B cell (primary cell): ENCODE measurements around the gene DDA1. TPM values are rescaled to one million over a fixed set of nuclear protein-coding genes. Genes with fewer than 3 reads are reported as not detected.

ENCODE experiments used
- ATAC-seq: fragments of 200-7000 bp; cut with Tn5 transposase; one replicate; pipeline ENCODE4 v1.10.0; 2021; ENCODE audit warnings: low read depth, mild to moderate bottlenecking, moderate number of reproducible peaks, moderate library complexity
- CTCF ChIA-PET: fragments of 350-600 bp; sonication (Branson Sonifier 250); formaldehyde crosslinking; loops from one replicate; lab custom pipeline; 2021; ENCODE audit warnings: antibody characterized with exemption, inconsistent platforms; lab: Charles Lee
- POLR2A ChIA-PET: fragments of 350-600 bp; sonication (Branson Sonifier 250); formaldehyde crosslinking; loops from one replicate; lab custom pipeline; 2021; ENCODE audit warnings: antibody characterized with exemption; lab: Charles Lee
- DNase-seq: peaks from one replicate; pipeline ENCODE4 v3.0.0; 2013
- H2AFZ ChIP-seq: 2 replicates; pipeline ENCODE4 v1.6.1; 2012; ENCODE audit warnings: mild to moderate bottlenecking, low read depth, low read length; ENCODE audit not compliant: insufficient read depth, poor library complexity, severe bottlenecking
- H3K27ac ChIP-seq, 2 donors: 1 replicate in 1 of 2; 2 replicates in 1 of 2; pipeline ENCODE4 v1.5.1; 2012 to 2013; ENCODE audit warnings: low read length in 2 of 2, mild to moderate bottlenecking in 2 of 2, moderate library complexity in 1 of 2
- H3K27me3 ChIP-seq, 4 experiments: fragments of 200-600 bp in 1 of 4; sonication (generic) in 1 of 4; replicated peaks in 1 of 4; 1 replicate in 2 of 4; 2 replicates in 2 of 4; pipeline versions ENCODE4 v1.6.1 to v1.7.0; 2013 to 2016; ENCODE audit warnings: low read length in 3 of 4, mild to moderate bottlenecking in 2 of 4, mixed read lengths in 1 of 4, moderate library complexity in 1 of 4; ENCODE audit not compliant: insufficient read depth in 4 of 4, control insufficient read depth in 3 of 4; ENCODE audit errors: control extremely low read depth in 1 of 4
- H3K36me3 ChIP-seq, 2 experiments: replicated peaks in 1 of 2; 1 replicate in 1 of 2; 2 replicates in 1 of 2; pipeline versions ENCODE4 v1.6.1 to v1.7.1; 2013; ENCODE audit warnings: low read length in 1 of 2; ENCODE audit not compliant: insufficient read depth in 2 of 2, control insufficient read depth in 1 of 2; ENCODE audit errors: control extremely low read depth in 1 of 2, extremely low read depth in 1 of 2
- H3K4me1 ChIP-seq, 2 donors: fragments of 200-600 bp in 1 of 2; sonication (generic) in 1 of 2; 1 replicate in 1 of 2; 2 replicates in 1 of 2; pipeline versions ENCODE4 v1.5.1 to v1.6.1; 2013 to 2017; ENCODE audit warnings: low read length in 2 of 2; ENCODE audit not compliant: control insufficient read depth in 2 of 2, insufficient read depth in 2 of 2
- H3K4me2 ChIP-seq: replicated peaks from 2 replicates; pipeline ENCODE3; 2012; ENCODE audit warnings: mild to moderate bottlenecking, low read depth, low read length; ENCODE audit not compliant: poor library complexity, severe bottlenecking
- H3K4me3 ChIP-seq, 5 experiments: fragments of 200-600 bp in 1 of 5; sonication (generic) in 1 of 5; 1 replicate in 3 of 5; 2 replicates in 2 of 5; pipeline versions ENCODE4 v1.5.1 to v1.7.0; 2011 to 2016; ENCODE audit warnings: low read length in 4 of 5, mild to moderate bottlenecking in 4 of 5, low read depth in 2 of 5, control low read depth in 1 of 5, moderate library complexity in 1 of 5; ENCODE audit not compliant: insufficient read depth in 1 of 5; ENCODE audit errors: control extremely low read depth in 1 of 5, extremely low read depth in 1 of 5
- H3K79me2 ChIP-seq: fragments of 200-600 bp; sonication (generic); one replicate; pipeline ENCODE4 v1.6.0; 2016; ENCODE audit warnings: low read length; ENCODE audit not compliant: control insufficient read depth, insufficient read depth
- H3K9ac ChIP-seq: fragments of 200-600 bp; sonication (generic); 2 replicates; pipeline ENCODE4 v1.6.1; 2017; ENCODE audit warnings: mild to moderate bottlenecking, low read length, moderate library complexity
- H3K9me3 ChIP-seq, 3 donors: one replicate each; pipeline versions ENCODE4 v1.6.1 to v1.7.1; 2013; ENCODE audit warnings: low read length in 2 of 3; ENCODE audit not compliant: control insufficient read depth in 2 of 3, insufficient read depth in 1 of 3; ENCODE audit errors: control extremely low read depth in 1 of 3
- H4K20me1 ChIP-seq: 2 replicates; pipeline ENCODE4 v1.6.0; 2012; ENCODE audit warnings: mild to moderate bottlenecking, low read length; ENCODE audit not compliant: insufficient read depth, control insufficient read depth, poor library complexity, severe bottlenecking
- H3K27ac Mint-ChIP-seq: one replicate; pipeline ENCODE4 v1.8.0; 2021; ENCODE audit warnings: mixed read lengths
- H3K27me3 Mint-ChIP-seq: one replicate; pipeline ENCODE4 v1.8.0; 2021; ENCODE audit warnings: mixed read lengths
- H3K4me1 Mint-ChIP-seq: one replicate; pipeline ENCODE4 v1.8.0; 2021; ENCODE audit warnings: mixed read lengths
- H3K4me3 Mint-ChIP-seq: one replicate; pipeline ENCODE4 v1.8.0; 2021; ENCODE audit warnings: mixed read lengths
- H3K9me3 Mint-ChIP-seq: one replicate; pipeline ENCODE4 v1.8.0; 2022; ENCODE audit warnings: mixed read lengths; ENCODE audit not compliant: insufficient read depth
- CTCF ChIP-seq: fragments of 200-600 bp; IDR thresholded peaks from one replicate; pipeline ENCODE4 v1.8.0; 2022; ENCODE audit warnings: antibody characterized with exemption, mild to moderate bottlenecking
- EZH2 ChIP-seq: IDR thresholded peaks from 2 replicates; pipeline ENCODE4 v1.6.1; 2012; ENCODE audit warnings: borderline replicate concordance, low read depth, mild to moderate bottlenecking, moderate library complexity, low read length; ENCODE audit not compliant: insufficient read depth, poor library complexity, severe bottlenecking
- WGBS: methylation state at CpG from one replicate; pipeline ENCODE4 v1.1.5; 2013; ENCODE audit warnings: missing lambda C conversion rate; ENCODE audit not compliant: insufficient coverage; 5-methylcytosine and 5-hydroxymethylcytosine counted together
- intact Hi-C: fragments of 100-400 bp; cut with micrococcal nuclease; formaldehyde crosslinking; loops from one replicate; pipeline ENCODE4 v1.10.0; 2022
- polyA plus RNA-seq: library from polyadenylated mRNA; depleted of rRNA; stranded (reverse); fragments of >200 nt; gene quantifications from 2 replicates; pipeline ENCODE4 v1.2.3, GENCODE V29; 2012
- total RNA-seq, 2 donors: library from RNA; stranded (reverse); fragments of 120-200 nt in 1 of 2; gene quantifications; 1 replicate in 1 of 2; 2 replicates in 1 of 2; pipeline versions ENCODE4 v1.2.3 to v1.2.4, GENCODE V29; 2013 to 2022

The DDA1 gene
- total and polyA plus RNA-seq, 2 donors (not counting 1 experiment from before 2014, with no cell fraction given) = 38.4 TPM

- Histone ChIP-seq H2AFZ (peak overlapping the region; percentile 90), H3K9me3 (peaks cover 0 to 5% (median 0%) of the 10 kb centered on the region in 3 donors), H3K4me1 (peaks cover 13 to 17% of the 10 kb centered on the region in 2 donors), H4K20me1 (no peaks in the 10 kb centered on the region), H3K27ac (no peak overlapping the region), H3K79me2 (no peaks in the 10 kb centered on the region), H3K4me2 (peak overlapping the region; percentile 97), H3K9ac (peak overlapping the region; percentile 65), H3K36me3 (no peaks in the 10 kb centered on the region), H3K27me3 (peaks cover 0 to 25% (median 1%) of the 10 kb centered on the region in 4 experiments), H3K4me3 (peak overlapping the region in 4 of 5 experiments; percentile 52 to 70 (median 65))
- 38% methylated on average over 57 of the region's 64 CpGs for WGBS
- DNase-seq (peak; percentile 81), ATAC-seq (peak; percentile 84)
- TF ChIP-seq CTCF (no peak), EZH2 (no peak)
- no peaks in the 10 kb centered on the region for H3K9me3 Mint-ChIP-seq
- H3K27me3 Mint-ChIP-seq = peaks cover 6% of the 10 kb centered on the region
- H3K4me1 Mint-ChIP-seq = peaks cover 13% of the 10 kb centered on the region
- intact Hi-C loops = no loop called here
- H3K27ac Mint-ChIP-seq = peak overlapping the region; percentile 59
- H3K4me3 Mint-ChIP-seq = peak overlapping the region; percentile 83
- ChIA-PET POLR2A (interaction anchor here (0.5 to 1.2 kb wide), 3 partner anchors 11 to 23 kb away, joined by 6 to 7 read pairs (median 6); partner anchors contain the start of gene DDA1), CTCF (interaction anchor here (0.9 to 1.3 kb wide), 3 partner anchors 12 to 43 kb away, joined by 3 to 4 read pairs (median 3); partner anchors contain the start of gene DDA1)
Observed at GRCh38 chr19:17327654-17328516, 18.5 kb downstream of the DDA1 start.
